Activated naive CD8-positive, alpha-beta T cell treated with anti-CD3 and anti-CD28 coated beads, Interleukin-2, amount 10 ng/mL, durations not matched to agents 7 days and 5 days (primary cell): ENCODE results near the gene PTPRM. TPM values are rescaled to one million over a fixed set of nuclear protein-coding genes. Genes with fewer than 3 reads are reported as not detected.

Experiments
- ATAC-seq: fragments of 150-1000 bp; cut with Tn5 transposase; one replicate; pipeline ENCODE4 v1.10.0; 2021; ENCODE audit warnings: low read depth, moderate library complexity
- POLR2A ChIA-PET: fragments of 350-600 bp; sonication (Branson Sonifier 250); formaldehyde crosslinking; loops from one replicate; lab custom pipeline; 2021; ENCODE audit warnings: antibody characterized with exemption; lab: Charles Lee
- DNase-seq: peaks from one replicate; pipeline ENCODE4 v3.0.0; 2021
- H3K27ac Mint-ChIP-seq: one replicate; pipeline ENCODE4 v1.8.0; 2022; ENCODE audit warnings: mild to moderate bottlenecking, mixed read lengths
- H3K27me3 Mint-ChIP-seq: one replicate; pipeline ENCODE4 v1.8.0; 2022; ENCODE audit warnings: mild to moderate bottlenecking, moderate library complexity, mixed read lengths
- H3K36me3 Mint-ChIP-seq: one replicate; pipeline ENCODE4 v1.8.0; 2021; ENCODE audit warnings: mild to moderate bottlenecking, mixed read lengths
- H3K4me1 Mint-ChIP-seq: one replicate; pipeline ENCODE4 v1.8.0; 2021; ENCODE audit warnings: mixed read lengths
- H3K4me3 Mint-ChIP-seq: one replicate; pipeline ENCODE4 v1.8.0; 2022; ENCODE audit warnings: mild to moderate bottlenecking, moderate library complexity, mixed read lengths
- H3K9me3 Mint-ChIP-seq: one replicate; pipeline ENCODE4 v1.8.0; 2021; ENCODE audit warnings: mixed read lengths
- total RNA-seq, 2 experiments: library from RNA; stranded (reverse); gene quantifications; one replicate each; pipeline ENCODE4 v1.2.3, GENCODE V29; 2021

The PTPRM gene
- total RNA-seq, 2 experiments from 2014 or later: 6.5 to 6.6 TPM

DNA sequence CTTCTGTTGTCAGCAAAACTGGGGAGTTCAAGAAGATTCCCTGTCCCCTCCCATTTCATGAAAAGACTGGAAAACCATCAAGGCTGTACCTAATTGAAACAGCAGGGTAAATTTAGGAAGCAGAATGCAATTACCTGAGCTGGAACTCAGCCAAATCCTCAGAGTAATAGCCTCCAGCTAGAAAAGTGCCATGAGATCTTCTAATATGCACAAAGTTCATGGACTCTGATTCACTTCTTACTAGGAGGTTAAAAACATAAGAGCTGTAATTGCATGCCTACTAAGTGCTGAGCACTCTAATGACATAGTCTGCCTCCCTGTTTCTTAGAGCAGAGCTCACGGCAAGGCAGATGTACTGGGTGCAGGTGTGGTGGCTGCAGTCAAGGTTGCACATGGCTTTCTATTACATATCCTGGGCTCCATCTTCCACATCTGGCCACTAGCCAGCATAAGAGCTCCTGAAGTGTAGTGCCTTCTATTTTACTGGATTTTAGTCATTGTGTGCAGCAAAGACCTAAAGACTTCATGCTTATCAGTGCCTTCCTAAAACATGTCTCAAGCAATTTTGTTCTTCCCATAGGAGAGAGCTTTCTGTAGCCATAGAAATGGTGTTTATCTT, 341.7 kb downstream of the PTPRM start:
- POLR2A ChIA-PET: no interaction called here
- Mint-ChIP-seq H3K9me3 (no peaks in the 10 kb centered on the region), H3K4me3 (no peak overlapping the region), H3K36me3 (no peaks in the 10 kb centered on the region), H3K27ac (no peak overlapping the region), H3K27me3 (no peaks in the 10 kb centered on the region), H3K4me1 (no peaks in the 10 kb centered on the region)
- DNase-seq: no peak
- ATAC-seq: no peak

DNA sequence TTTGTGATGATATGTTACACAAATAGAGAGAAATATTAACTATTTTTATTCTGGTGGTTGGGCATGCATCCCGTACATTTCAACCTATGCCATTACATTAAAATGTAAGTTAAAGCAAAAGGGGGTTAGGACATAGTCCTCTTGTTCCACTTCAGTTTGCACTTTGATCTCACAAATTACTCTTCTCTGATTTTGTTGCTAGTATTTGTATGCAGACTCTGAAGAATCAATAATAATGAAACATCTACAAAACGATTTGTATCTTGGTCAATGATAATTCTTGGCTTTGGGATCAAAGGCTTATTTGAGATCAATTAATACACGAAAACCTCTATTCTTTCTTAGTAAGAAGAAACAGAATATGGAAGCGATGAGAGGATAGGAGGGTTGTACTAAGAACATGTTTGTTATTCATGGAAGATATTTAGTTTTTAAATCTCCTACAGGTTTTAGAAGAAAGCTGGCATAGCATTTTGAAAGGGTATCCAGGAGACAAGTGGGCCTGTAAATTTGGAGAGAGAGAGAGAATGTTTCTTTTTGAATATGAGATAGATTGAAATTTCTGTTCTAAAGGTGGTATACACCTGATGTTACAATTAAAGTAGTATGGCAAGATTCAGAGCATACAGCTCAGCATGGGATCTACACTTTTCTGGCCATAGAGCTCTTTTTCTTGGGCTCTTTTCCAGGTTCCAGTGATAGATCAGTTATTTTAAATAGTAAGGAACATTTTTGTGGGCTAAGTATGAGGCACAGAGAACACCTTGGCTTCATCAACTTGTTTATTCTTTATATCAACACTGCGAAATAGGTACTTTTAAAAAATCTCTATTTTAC, 347.9 kb downstream of the PTPRM start:
- no peak for DNase-seq
- no peaks in the 10 kb centered on the region for H3K4me1 Mint-ChIP-seq
- POLR2A ChIA-PET: no interaction called here
- H3K9me3 Mint-ChIP-seq: no peaks in the 10 kb centered on the region
- H3K4me3 Mint-ChIP-seq: no peak overlapping the region
- ATAC-seq: no peak
- no peaks in the 10 kb centered on the region for H3K27me3 Mint-ChIP-seq
- H3K36me3 Mint-ChIP-seq: no peaks in the 10 kb centered on the region
- H3K27ac Mint-ChIP-seq: no peak overlapping the region

DNA sequence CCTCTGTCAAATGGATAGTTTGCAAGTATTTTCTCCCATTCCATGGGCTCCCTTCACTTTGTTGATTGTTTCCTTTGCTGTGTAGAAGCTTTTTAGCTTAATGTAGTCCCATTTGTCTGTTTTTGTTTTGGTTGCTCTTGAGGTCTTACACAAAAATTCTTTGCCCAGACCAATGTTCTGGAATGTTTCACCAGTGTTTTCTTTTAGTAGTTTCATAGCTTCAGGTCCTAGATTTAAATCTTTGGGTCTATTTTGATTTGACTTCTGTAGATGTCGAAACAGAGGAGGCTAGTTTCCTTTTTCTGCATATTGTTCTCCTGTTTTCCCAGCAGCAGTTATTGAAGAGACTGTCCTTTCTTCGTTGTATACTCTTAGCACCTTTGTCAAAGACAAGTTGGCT, 351.6 kb downstream of the PTPRM start:
- Mint-ChIP-seq H3K36me3 (no peaks in the 10 kb centered on the region), H3K4me1 (no peaks in the 10 kb centered on the region), H3K4me3 (no peak overlapping the region), H3K27ac (no peak overlapping the region), H3K9me3 (no peaks in the 10 kb centered on the region), H3K27me3 (no peaks in the 10 kb centered on the region)
- POLR2A ChIA-PET: no interaction called here
- no peak for ATAC-seq
- DNase-seq: no peak

DNA sequence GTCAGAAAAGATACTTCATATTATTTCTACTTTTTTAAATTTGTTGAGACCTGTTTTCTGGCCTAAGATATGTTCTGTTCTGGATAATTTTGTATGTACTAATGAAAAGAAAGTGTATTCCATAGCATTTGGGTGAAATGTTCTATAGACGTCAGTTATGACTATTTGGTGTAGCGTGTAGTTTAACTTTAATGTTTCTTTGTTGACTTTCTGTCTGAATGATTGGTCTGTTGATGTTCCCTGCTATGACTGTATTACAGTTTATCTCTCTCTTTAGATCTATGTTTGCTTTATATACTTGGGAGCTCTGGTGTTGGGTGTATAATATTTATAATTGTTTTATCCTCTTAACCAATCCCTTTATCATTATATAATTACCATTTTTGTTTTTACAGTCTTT, 352.4 kb downstream of the PTPRM start:
- Mint-ChIP-seq H3K4me3 (no peak overlapping the region), H3K9me3 (no peaks in the 10 kb centered on the region), H3K4me1 (no peaks in the 10 kb centered on the region), H3K27me3 (no peaks in the 10 kb centered on the region), H3K36me3 (no peaks in the 10 kb centered on the region), H3K27ac (no peak overlapping the region)
- POLR2A ChIA-PET: no interaction called here
- DNase-seq (no peak), ATAC-seq (no peak)

DNA sequence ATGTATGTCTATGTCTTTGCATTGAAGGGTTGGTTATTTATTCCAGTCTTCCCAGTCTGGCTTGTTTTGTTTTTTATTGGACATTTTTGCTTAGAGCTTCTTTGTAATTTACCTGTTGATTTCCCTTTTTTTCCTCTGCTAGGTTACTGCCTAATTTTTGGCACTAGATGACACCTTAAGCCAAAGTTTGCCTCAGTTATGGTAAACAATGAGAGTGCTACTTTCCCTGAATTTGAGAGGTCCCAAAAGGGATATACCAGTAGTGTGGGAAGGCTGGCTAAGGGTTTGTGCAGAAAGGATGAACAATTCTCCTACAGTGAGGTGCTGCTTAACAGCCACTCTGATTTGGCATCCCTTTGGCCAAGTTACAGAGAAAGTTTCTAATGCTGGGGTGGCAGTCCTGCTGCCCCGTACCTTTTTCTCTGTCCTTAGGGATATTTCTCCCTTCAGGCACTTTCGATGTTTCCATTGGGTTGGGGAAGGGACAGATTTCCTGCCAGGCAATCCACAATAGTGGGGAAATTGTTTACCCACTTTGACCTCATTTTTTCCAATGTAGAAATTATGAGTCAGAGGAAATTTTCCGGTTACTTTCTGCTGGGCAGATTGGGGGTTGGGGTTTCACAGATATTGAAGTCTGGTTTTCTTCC, 354.9 kb downstream of the PTPRM start:
- ATAC-seq (no peak), DNase-seq (no peak)
- Mint-ChIP-seq H3K4me1 (no peaks in the 10 kb centered on the region), H3K4me3 (no peak overlapping the region), H3K27ac (no peak overlapping the region), H3K27me3 (no peaks in the 10 kb centered on the region), H3K9me3 (no peaks in the 10 kb centered on the region), H3K36me3 (no peaks in the 10 kb centered on the region)
- POLR2A ChIA-PET: no interaction called here

DNA sequence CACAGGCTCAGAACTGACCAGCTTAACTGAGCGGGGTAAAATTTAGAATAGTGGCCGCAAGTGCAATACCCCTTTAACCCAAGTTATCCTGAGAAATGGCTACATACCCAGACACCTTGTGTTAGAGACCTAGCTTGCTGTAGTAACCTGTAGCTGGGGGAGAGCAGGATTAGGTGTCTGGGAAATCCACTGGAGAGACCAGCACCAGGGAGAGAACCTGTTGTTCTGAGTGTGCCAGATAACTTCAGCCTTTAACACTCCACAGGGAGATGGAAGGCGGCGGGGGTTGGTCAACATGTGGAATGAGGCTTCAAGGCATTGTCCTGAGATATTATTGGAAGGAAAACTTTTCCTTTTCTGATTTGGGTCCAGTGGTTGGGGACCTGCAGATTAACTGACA, 356.0 kb downstream of the PTPRM start:
- Mint-ChIP-seq H3K4me3 (no peak overlapping the region), H3K9me3 (no peaks in the 10 kb centered on the region), H3K27me3 (no peaks in the 10 kb centered on the region), H3K36me3 (no peaks in the 10 kb centered on the region), H3K27ac (no peak overlapping the region), H3K4me1 (no peaks in the 10 kb centered on the region)
- POLR2A ChIA-PET: no interaction called here
- ATAC-seq (no peak), DNase-seq (no peak)

DNA sequence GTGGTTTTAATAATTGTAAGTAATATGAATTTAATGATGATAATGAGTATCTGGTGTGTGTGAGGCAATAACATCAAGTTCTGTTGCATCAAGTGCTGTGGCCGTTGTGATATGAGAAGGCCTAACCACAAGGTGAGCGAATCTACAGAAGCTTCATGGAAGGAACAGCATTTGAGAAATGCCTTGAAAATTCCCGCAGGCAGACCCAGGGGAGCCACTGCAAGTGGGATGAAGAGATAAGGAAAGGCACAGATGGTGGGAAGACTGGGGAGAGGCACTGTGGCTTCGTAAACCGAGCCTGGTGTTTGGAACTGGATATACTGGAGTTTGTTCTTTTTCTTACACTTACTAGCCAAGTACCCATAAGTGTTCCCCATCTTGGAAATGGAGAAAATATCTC, 357.5 kb downstream of the PTPRM start:
- Mint-ChIP-seq H3K27ac (no peak overlapping the region), H3K4me1 (no peaks in the 10 kb centered on the region), H3K4me3 (no peak overlapping the region), H3K27me3 (no peaks in the 10 kb centered on the region), H3K36me3 (no peaks in the 10 kb centered on the region), H3K9me3 (no peaks in the 10 kb centered on the region)
- DNase-seq: no peak
- ATAC-seq: no peak
- POLR2A ChIA-PET: no interaction called here

DNA sequence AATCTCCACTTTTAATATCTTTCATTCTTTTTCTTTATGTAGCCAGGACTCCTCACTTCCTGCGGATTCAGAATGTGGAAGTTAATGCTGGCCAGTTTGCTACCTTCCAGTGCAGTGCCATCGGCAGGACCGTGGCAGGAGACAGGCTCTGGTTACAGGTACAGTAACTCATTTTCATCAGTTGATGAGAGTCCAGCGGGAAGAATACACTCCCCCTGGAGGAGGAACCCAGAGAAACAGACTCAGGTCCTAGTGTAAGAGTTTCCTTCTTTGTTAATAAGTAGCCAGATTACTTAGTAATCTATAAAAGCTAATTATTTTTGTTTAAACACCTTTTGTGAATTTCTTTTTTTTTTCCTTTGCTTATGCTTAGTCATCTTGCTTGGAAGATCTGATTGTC, 359.4 kb downstream of the PTPRM start:
- H3K27me3 Mint-ChIP-seq: no peaks in the 10 kb centered on the region
- no peak overlapping the region for H3K4me3 Mint-ChIP-seq
- DNase-seq: no peak
- ATAC-seq: no peak
- H3K9me3 Mint-ChIP-seq: no peaks in the 10 kb centered on the region
- no peaks in the 10 kb centered on the region for H3K4me1 Mint-ChIP-seq
- no peaks in the 10 kb centered on the region for H3K36me3 Mint-ChIP-seq
- H3K27ac Mint-ChIP-seq: no peak overlapping the region
- POLR2A ChIA-PET: no interaction called here

DNA sequence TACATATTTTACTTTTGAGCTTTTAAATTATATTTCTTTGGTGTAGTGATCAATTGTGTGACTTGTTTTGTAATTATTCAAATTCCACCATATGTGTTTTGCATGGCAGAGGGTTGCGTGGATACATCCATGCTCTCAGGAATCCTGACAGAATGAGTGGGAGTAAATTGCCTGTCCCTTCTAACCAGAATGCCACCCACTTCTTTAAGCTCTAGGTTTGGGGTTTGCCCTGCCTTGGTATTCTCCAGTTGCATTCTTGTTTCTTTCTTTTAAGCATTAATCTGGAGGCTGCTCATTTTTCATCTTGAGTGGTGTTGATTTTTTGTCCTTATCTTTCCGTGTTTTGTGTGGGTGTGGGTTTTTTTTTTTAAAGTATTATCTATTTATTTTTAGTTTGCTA, 360.0 kb downstream of the PTPRM start:
- H3K27me3 Mint-ChIP-seq: no peaks in the 10 kb centered on the region
- no peaks in the 10 kb centered on the region for H3K4me1 Mint-ChIP-seq
- H3K9me3 Mint-ChIP-seq: peaks cover 2% of the 10 kb centered on the region
- POLR2A ChIA-PET: no interaction called here
- H3K4me3 Mint-ChIP-seq: no peak overlapping the region
- ATAC-seq (no peak), DNase-seq (no peak)
- H3K36me3 Mint-ChIP-seq: no peaks in the 10 kb centered on the region
- no peak overlapping the region for H3K27ac Mint-ChIP-seq

DNA sequence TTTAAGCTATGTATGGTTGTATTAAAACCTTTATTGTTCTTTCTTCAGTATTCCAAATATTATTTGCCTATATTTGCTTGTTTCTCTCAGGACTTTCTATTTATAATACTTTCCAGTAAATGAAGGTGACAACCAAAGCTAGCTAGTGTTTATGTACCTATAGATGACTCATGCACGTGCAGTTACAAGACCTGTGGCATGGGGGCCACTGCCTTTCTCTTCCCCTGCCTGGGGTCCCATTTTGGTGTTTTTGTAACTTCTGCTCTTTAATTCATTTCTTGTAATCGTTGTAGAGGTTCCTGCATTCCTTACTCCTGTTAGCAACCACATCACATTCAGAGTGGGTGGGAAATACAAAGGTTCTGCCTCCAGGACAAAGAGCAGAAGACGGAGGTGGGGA, 364.6 kb downstream of the PTPRM start:
- POLR2A ChIA-PET: no interaction called here
- no peak overlapping the region for H3K4me3 Mint-ChIP-seq
- H3K4me1 Mint-ChIP-seq: no peaks in the 10 kb centered on the region
- H3K27me3 Mint-ChIP-seq: no peaks in the 10 kb centered on the region
- H3K9me3 Mint-ChIP-seq: peaks cover 2% of the 10 kb centered on the region
- no peak for ATAC-seq
- no peak overlapping the region for H3K27ac Mint-ChIP-seq
- no peak for DNase-seq
- no peaks in the 10 kb centered on the region for H3K36me3 Mint-ChIP-seq

DNA sequence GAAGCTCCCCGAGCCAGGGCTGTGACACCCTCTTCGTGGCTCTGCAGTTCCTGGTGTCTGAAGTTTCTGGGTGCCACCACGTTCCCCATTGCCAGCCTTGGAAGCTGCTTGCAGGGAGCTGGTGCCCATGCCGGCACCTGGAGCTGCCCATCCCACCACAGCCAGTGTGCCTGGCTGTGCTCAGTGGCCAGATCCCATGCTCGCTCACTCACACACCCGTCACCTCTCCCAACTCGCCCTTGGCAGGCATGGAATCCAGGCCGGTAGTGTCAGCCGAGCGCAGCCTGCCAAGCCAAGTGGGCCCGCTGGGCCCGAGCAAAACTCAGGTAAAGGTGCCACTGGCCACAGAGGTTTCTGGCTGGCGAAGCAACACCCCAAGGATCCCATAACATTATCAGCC, 370.2 kb downstream of the PTPRM start:
- Mint-ChIP-seq H3K9me3 (no peaks in the 10 kb centered on the region), H3K4me1 (no peaks in the 10 kb centered on the region), H3K36me3 (no peaks in the 10 kb centered on the region), H3K27ac (no peak overlapping the region), H3K4me3 (no peak overlapping the region), H3K27me3 (no peaks in the 10 kb centered on the region)
- ATAC-seq: no peak
- POLR2A ChIA-PET: no interaction called here
- no peak for DNase-seq

DNA sequence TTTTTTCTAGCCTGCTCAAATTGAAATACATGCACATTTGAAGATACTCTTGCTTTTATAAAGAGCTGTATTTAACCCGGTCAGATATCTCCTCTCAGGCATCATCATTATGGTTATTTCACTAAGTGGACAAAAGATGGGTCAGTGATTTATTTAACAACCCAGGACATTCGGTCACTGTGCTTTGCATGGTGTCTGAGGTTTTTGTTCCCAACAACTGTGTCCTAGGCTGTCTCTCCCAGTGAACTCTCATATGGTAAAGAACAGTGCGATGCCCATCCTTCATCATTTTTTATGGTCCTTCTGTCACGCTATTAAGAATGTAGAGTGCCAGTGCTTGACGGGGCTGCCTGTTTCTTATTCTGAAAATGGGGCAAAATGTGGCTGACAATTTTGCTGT, 372.4 kb downstream of the PTPRM start:
- no peak for ATAC-seq

DNA sequence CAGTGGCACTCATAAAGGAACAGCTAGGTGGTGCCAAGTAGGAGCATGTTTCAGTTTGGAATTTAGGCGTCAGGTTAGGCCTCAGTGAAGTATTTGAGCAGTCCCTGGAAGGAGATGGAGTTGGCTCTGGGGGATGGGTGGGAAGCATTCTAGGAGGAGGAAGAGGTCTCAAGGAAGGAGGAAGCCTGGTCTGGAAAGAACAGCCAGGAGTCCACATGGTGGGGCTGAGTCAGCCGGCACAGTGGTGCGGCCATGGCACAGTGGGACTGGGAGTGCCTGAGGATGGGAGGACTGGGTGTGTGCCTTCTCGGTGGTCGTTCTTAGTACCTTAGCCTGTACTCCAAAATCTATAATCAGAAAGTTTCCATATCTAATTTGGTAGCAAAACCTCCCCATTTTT, 373.3 kb downstream of the PTPRM start:
- POLR2A ChIA-PET: no interaction called here
- no peak overlapping the region for H3K4me3 Mint-ChIP-seq
- no peak for DNase-seq
- no peaks in the 10 kb centered on the region for H3K27me3 Mint-ChIP-seq
- no peaks in the 10 kb centered on the region for H3K4me1 Mint-ChIP-seq
- H3K9me3 Mint-ChIP-seq: peaks cover 3% of the 10 kb centered on the region
- no peaks in the 10 kb centered on the region for H3K36me3 Mint-ChIP-seq
- ATAC-seq: no peak
- H3K27ac Mint-ChIP-seq: no peak overlapping the region

More for the DNA sequence above, 372.4 kb downstream of the PTPRM start:
- Mint-ChIP-seq H3K27ac (no peak overlapping the region), H3K27me3 (no peaks in the 10 kb centered on the region), H3K36me3 (no peaks in the 10 kb centered on the region), H3K9me3 (peaks cover 3% of the 10 kb centered on the region), H3K4me1 (no peaks in the 10 kb centered on the region), H3K4me3 (no peak overlapping the region)
- POLR2A ChIA-PET: no interaction called here
- no peak for DNase-seq

DNA sequence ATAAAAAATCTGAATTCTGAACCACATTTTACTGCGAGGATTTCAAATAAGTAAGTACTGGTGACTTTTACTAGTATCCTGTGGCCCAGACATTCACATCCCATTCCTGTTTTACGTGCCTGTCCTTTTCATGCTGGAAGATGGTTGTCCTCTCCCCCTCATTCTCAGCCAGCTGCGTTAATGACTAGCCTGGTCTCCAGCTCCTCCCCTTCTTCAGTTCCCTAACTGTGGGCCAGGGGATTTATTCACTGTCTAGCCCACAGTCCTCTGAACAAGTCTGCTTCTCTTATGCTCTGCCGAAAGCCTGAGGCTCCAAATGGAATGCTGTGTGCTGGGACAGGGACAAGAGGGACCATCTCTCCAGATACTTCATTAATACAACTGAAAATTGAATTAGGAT, 373.9 kb downstream of the PTPRM start:
- Mint-ChIP-seq H3K4me1 (no peaks in the 10 kb centered on the region), H3K27me3 (no peaks in the 10 kb centered on the region), H3K27ac (no peak overlapping the region), H3K9me3 (peaks cover 3% of the 10 kb centered on the region), H3K36me3 (no peaks in the 10 kb centered on the region), H3K4me3 (no peak overlapping the region)
- DNase-seq: no peak
- ATAC-seq: no peak
- POLR2A ChIA-PET: no interaction called here
